NCI-H345 (cell line): ENCODE results near the gene FBXO8.

Experiments used
- DNase-seq: peaks from one replicate; lab custom pipeline; 2025; lab: John Stamatoyannopoulos, UW

Gene FBXO8

DNA sequence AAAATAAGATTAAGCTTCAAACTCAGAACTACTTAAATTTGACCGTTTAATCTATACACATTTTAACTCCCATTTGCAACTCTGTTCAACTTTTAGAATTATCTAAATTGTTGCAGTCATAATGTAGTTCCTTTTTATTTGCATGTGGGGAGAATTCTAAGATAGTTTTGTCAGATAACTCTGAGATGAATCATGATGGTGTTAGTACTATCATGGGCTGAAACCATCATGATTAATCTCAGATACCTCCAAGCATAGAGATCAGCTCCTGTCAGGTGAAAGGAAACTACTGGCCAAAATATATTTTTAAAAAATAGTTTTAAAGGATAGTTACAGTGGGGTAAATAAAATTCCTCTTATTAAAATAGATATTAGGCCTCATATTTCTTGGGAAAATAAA, 39.0 kb downstream of the FBXO8 start:
- no peak for DNase-seq

GRCh38 chr4:174241162-174241561, 42.3 kb downstream of the FBXO8 start:
- no peak for DNase-seq

DNA sequence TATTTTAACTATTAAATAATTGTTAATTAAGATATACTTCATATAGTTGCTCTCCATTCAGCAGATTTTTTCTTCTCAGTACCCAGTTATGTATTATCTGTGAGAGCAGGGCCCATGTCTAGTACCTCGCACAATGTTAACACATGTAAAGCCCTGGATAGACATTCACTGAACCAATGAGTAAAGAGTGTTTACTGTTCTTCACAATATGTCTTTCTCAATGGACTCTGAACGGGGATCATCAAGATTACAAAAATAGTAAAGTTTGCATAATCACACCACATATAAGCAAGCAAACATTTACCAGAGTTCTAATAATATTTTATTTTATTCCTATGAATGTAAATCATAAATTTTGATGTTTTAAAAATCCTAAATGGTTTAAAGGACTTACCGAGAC, 47.1 kb downstream of the FBXO8 start:
- DNase-seq, result no peak

DNA sequence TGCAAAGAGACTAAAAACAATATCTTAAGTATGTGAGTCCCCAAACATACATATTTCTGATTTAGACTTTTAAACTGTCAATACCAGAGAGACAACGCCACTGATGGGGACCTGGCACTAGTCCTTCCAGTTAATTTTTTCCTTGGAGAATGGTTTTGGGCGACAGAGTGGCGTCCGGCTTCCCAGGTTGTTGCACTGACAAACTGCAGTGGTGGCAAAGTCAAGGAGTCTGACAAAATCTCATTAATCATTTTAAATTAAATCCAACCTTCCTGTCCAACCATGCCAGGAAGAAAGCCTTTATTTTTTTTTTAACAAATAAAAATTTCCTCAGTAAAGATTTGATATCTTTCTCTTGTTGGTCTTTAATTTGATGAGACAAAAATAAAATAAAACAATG, 52.8 kb downstream of the FBXO8 start:
- no peak for DNase-seq

DNA sequence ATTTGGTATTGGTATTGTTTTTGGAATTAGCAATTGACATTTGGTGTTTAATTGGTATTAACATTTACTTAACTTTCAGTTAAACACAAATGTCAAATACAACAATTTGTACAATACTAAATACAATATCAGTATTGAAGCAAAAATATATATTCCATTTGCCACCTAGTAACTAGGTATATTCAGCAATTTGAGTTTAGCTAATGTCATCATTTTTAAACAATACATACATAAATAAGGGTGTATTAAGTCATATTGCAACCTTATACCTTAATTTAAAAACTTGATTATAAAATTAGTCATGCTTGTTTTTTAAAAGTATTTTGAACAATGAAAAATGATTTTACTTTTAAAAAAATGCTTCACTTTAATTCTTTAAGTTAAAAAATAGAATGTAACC, 53.3 kb downstream of the FBXO8 start:
- DNase-seq, result no peak

DNA sequence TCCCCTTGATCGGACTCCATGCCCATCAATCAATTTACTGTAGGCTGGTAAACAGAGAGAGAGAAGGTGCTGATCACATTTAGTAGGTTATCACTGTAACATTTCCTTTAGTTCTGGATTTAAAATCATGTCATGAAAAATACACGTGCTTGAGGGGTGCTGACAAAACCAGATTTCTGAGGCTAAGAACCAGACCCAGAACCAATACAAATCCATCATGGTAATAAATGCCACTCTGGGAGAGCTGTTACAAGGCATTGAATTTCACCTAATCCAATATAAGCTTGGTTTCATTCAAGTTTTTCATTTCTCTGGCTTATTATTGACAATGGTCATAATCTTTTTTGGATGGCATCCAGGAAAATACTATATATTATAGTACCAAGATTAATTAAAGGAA, 54.5 kb downstream of the FBXO8 start:
- DNase-seq, result no peak

GRCh38 chr4:174225349-174226049, 58.0 kb downstream of the FBXO8 start:
- DNase-seq, result no peak

DNA sequence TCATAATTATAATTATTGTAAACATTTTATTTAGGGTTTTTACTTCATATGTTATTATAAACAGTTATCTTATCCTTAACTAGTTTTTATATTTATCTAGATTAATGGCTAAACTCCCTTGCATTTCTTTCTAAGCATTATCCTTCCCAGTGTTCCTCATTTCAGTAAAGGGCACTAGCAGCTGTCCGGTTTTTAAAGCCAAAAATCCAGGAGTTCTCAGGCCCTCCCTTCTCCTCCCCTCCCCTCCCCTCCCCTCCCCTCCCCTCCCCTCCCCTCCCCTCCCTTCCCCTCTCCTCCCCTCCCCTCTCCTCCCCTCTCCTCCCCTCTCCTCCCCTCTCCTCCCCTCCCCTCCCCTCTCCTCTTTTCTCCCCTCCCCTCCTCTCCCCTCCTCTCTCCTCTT, 58.9 kb downstream of the FBXO8 start:
- no peak for DNase-seq

GRCh38 chr4:174222266-174222872, 61.1 kb downstream of the FBXO8 start:
- no peak for DNase-seq

DNA sequence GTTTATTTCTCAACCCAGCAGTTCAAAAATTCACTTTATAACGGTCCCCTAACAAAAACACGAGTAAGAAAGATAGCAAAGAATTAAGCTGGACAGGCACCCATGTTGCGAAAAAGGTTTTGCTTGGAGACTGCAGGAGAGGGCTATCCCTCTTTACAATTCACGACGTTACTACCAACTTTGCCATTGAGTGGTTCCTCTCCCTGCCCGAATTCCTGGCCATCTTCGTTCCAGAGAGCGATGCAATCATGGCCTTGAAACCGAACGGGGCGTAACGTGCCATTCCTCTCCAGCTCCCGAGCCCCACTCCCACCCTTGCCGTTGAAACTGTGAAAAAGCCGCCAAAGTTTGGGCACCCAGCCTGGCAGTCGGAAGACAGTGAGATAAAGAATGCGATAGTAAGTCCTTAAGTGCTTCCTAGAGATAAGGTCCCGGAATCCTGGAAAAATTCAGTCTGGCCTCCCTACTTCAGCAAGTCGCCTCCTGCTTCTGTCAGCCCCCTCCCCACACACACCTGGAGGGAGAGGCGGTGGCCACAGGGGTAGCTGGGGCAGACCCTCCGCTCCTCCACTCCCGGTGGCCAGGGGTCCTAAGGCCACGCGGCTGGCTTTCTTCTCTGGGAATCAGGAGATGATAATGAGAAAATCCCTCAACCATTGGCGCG, 65.2 kb downstream of the FBXO8 start:
- no peak for DNase-seq

- no peak for DNase-seq
These were observed 66.0 kb downstream of the FBXO8 start for GRCh38 chr4:174217273-174218126.

GRCh38 chr4:174216799-174217272, 66.6 kb downstream of the FBXO8 start:
- no peak for DNase-seq

DNA sequence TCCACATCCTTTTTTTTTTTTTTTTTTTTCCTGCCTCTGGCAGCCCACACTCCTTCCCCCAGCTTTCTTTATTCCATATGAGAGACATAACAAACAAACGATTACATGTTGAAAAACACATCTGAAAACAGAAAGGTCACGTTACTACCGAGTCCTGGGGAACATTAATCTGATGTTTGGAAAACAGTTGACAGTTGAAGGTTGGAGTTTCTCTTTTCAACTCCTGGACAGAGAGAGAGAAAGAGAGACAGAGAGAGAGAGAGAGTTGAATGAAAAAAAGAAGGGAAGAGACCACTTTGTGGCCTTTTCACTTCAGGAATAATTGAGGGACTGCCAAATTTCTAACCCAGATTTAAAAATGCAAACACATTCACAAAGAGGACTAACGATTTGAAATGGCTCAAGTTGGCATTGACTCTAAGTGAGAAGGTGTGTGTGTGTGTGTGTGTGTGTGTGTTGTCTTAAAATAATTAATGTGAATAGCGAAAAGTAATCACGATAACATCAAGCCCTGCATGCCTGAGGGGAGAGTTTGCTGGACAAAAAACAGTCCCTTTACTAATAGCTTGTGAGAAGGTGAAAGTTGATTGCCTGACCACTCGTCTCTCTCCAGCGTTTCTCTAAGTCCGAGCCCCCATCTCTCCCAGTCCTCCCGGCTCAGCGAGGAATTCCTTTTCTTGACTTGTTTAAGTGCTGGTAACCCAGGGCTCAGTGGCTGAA, 67.3 kb downstream of the FBXO8 start:
- DNase-seq, result no peak

- no peak for DNase-seq
These were observed 68.4 kb downstream of the FBXO8 start for GRCh38 chr4:174215057-174215456.

DNA sequence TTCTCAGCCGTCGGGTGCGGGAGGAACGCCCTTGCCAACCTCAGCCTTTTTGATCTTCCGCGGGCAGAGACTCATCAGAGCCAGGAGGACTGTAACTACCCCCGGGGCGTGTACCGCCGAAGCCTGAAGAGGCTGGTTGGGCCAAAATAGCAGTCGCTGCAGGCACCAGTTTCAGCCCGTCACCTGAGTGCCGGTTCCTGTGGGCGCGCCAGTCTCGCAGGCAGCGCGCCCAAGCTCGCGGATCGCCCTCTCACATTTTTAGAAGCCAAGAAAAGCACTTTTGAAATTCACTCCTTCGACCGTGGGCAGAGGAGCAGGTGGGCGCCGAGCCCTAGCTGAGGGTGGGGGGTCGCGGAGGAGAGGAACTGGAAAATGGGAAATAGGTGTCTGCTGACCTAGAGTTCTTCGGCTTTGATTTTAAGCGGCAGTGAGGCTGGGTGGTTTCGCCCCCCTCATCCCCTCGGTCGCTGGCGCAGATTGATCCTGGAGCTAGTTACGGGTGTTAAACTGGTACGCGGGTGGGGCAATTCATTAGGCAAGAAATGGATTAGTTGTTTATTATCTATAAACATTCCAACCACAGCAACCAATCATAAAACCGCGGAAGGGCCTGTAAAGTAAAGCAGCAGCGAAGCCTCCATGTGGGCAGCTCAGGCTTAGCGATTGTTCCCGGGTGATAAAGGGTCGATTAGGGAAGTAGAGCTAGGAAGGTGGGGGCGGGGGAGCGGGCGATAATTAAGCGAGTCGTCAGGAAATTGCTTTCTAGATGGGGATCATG, 69.2 kb downstream of the FBXO8 start:
- no peak for DNase-seq

DNA sequence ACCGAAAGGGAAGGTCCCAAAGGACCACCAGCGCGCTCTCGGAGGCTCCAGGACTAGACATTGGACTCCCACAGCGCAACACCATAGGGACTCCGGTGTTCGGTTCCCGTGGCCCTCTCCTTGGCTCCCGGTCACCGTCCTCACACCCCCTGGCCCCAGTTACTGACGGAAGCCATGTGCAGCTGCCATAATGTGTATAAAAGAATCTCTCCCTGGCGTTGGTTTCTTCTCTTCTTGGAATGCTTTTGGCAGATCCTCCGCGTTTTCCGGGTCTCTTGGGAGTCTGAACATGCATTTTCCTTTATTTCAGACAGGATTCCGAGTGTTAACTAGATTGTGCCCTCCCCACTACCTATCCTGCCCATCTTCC, 69.8 kb downstream of the FBXO8 start:
- no peak for DNase-seq

GRCh38 chr4:174212061-174212460, 71.4 kb downstream of the FBXO8 start:
- no peak for DNase-seq

DNA sequence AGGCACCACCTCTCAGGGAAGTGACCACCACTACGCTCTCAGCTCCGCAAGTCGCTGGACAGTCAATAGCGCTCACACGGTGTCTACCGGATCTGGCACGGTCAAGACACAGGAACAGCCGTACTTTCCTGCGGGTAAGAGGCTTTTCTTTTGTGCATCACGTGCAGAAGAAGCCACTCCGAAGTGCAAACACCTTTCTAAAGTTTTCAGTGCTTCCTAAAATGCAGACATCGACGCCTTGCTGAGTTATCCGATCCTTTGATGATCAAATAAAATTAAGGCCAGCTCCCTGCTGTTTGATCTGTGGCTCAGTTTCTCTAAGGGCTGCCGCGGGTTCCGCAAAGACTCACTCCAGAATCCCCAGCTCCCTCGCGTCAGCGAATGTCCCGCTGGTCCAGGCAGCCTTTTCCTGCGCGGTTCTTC, 71.8 kb downstream of the FBXO8 start:
- no peak for DNase-seq

- no peak for DNase-seq
These were observed 72.4 kb downstream of the FBXO8 start for GRCh38 chr4:174210952-174211490.

- DNase-seq, result no peak
These were observed 73.1 kb downstream of the FBXO8 start for GRCh38 chr4:174210354-174210753.

DNA sequence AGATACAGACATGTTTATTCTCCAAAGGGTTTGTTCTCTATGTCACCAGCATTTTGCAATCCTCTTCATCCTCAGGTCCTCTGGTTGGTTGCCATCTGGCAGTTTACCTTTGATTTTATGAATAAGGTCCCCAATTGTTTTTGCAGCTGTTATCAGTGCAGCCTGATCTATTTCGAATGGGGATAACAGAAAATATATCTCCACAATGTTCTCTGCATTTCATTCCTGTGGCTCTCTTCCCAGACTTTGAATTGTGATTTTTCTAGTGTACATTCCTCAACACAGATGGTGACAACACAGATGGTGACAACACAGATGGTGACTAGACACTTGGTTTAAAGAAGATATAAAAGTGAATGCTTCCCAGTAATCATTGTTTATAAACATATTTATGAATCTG, 74.1 kb downstream of the FBXO8 start:
- DNase-seq, result no peak
